Measurements from ENCODE around the gene PNMA6E.
"Not testable (repeated sequence)": the region's sequence is repeated elsewhere in the genome, so short reads cannot be mapped to it uniquely, and the experiment has no call there.

PNMA6E gene

DNA sequence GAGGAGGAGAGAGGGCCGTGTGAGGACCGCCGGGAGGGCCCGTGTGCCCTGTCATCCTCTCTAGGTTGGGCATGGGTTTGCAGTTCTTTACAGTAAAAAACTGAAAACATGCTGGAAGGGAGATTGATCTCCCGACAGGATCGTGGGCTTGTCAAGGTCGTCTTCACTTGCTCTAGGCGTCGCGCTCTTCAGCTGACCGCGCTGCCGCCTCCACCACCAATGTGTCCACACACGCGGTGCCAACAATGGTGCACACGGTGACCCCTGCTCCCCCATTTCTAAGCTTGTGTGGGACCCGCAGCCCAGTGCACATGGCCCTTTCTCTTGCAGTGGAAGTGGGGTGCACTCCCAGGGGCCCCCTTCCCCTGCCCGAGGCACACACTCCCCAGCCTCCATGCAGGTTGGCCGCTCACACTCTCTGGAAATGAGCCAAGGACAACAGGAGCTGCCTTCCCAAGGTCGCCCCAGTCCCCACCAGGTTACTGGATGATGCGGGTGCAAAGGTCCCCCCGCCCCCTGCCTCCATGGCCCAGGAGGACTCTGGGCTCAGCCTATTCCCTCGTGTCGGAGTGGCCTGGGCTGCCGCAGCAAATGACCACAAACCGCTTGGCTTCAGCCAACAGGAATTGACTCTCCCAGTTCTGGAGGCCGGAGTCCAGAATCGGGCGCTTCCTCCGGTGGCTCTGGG, 8.4 kb upstream of the PNMA6E start:
- in situ Hi-C loops (cut with HindIII; ENCODE audit: low sequenced_read_pairs): no loop called here

DNA sequence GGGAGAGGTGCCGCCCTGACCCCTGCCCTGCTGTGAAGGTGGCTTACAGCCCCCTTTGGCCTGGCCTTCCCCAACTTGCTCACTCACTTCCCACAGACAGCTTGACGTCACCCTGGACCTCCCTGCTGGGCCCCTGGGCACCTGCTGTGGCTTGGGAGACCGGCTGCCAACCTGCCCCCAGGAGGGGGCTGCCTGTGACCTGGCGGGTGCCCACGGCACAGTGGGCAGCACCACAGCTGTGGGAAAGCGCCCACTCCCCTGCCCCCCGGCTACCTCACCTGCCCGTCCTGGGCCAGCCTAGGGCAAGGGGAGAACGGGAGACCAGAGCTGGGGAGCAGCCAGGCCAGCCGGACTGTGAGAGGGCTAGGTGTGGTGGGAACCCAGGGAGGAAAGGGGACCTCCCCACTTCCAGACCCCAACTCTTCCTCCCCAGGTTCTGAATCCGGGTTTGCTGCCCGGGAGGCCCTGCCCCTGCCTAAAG, 7.8 kb upstream of the PNMA6E start:
- in situ Hi-C loops (cut with HindIII; ENCODE audit: low sequenced_read_pairs): no loop called here

DNA sequence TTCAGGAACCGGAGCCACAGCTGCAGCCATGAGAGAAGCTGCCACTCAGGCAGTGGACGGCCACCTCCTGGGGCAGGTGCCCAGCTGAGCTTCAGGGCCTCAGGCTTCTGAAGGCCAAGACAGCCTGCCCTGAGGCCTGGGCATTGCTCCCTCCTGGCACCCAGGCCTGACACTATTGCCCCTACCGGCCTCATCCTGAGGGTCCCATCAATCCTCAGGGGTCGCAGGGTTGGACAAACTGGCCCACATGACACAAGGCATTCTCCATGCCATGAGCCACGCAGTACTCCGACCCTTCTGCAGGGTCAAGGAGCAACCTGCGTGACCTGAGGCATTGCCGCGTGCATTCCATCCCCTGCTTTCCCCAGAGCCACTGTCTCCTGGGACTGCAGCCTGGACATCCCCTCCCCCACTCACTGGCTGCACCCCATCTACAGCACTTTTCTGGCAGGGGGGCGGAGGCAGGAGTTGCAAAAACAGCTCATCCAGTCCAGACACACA, 7.1 kb upstream of the PNMA6E start:
- in situ Hi-C loops (cut with HindIII; ENCODE audit: low sequenced_read_pairs): no loop called here

DNA sequence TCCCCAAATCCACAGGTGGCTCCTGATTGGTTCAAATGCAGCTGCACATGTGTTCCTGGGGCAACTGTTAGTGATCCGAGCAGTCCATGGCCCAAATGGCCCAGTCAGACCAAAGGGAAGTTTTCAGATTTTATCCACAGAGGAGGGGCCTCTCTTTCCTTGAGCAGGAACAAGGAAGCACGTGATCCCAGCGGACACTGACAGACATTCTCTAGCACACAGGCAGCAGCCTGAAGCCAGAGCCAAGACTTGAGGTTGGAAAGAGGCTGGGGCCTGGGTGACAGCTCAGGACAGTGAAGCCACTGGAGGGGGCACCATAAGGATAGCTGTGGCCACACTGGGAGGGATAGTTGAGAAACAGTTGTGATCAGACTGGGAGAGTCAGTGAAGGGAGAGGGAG, 6.6 kb upstream of the PNMA6E start:
- in situ Hi-C loops (cut with HindIII; ENCODE audit: low sequenced_read_pairs): no loop called here

- in situ Hi-C loops (cut with HindIII; ENCODE audit: low sequenced_read_pairs): no loop called here
These were observed 5.8 kb upstream of the PNMA6E start for GRCh38 chrX:153406903-153407302.

- in situ Hi-C loops (cut with HindIII; ENCODE audit: low sequenced_read_pairs): no loop called here
These were observed 4.9 kb upstream of the PNMA6E start for GRCh38 chrX:153406011-153406410.

GRCh38 chrX:153405426-153405825, 4.3 kb upstream of the PNMA6E start:
- in situ Hi-C loops (cut with HindIII; ENCODE audit: low sequenced_read_pairs): no loop called here

DNA sequence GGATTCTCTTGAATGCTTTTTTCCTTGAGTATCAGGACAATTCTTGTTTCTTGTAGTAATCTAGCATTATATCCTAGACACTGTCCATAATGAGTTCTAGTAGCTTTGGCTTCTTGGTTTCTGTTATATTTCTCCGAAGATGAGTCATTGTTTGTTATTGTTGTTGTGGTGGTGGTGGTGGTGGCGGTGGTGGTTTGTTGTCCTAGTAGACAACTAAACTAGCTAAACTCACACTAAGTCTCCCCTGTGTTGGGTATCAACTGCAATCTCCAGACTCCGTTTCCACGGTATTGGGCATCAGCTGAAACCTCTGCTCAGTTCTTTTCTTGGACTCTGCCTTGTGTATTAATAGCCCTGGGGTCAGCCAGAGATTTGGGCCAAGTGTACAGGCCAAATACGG, 3.2 kb upstream of the PNMA6E start:
- in situ Hi-C loops (cut with HindIII; ENCODE audit: low sequenced_read_pairs): not testable (repeated sequence)

DNA sequence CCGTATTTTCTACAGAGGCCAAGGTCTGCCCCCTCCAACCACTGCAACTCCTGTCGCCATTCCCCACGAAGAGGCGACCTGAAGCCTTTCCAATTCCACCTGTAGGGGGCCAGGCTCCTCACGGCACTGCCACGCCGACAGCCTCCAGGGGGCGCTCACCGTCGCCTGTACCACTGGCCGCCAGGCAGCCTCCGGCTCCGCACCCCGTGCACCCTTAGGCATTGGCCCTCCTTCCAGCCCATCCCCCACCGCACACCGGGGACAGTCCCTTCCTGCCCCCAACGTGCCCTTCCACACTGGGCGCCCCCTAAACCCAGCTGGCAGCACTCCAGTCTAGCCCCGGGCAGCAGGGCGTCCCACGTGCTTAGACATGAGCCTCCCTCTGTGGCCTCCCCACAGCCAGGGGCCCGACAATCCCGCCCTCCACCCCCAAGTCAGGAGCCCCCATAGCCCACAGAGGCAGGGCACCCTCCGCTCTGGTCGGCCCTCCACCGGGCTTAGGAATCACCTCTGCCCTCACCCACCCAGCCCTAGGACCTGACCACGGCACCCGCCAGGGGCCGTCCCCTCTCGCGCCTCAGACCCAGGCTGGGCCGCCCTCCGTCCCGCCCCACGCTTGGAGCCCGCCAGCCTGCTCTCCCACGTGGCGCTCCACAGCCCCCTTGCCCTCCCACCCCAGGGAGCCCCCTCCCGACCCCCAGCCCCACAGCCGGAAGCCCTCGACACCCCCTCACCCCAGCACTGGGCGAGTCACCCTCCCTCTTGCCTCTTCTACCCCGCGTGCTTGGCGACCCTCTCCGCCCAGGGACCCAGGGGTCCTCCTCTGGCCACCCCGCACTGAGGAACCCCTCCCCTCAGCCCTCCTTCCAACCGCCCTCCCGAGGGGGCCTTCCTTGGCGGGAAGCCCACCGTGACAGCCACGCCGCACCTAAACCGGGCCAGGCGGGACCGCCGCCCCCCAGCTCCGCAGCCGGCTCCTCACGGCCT, 711 bp downstream of the PNMA6E start:
- in situ Hi-C loops (cut with HindIII; ENCODE audit: low sequenced_read_pairs): no loop called here

- in situ Hi-C loops (cut with HindIII; ENCODE audit: low sequenced_read_pairs): loop anchor here (5.0 kb wide), 1 partner anchor 61 kb away; no protein-coding TSS in a partner anchor
These were observed 2.7 kb downstream of the PNMA6E start for GRCh38 chrX:153398275-153398960.

- in situ Hi-C loops (cut with HindIII; ENCODE audit: low sequenced_read_pairs): loop anchor here (5.0 kb wide), 1 partner anchor 60 kb away; no protein-coding TSS in a partner anchor
These were observed 3.7 kb downstream of the PNMA6E start for GRCh38 chrX:153397256-153397960.

DNA sequence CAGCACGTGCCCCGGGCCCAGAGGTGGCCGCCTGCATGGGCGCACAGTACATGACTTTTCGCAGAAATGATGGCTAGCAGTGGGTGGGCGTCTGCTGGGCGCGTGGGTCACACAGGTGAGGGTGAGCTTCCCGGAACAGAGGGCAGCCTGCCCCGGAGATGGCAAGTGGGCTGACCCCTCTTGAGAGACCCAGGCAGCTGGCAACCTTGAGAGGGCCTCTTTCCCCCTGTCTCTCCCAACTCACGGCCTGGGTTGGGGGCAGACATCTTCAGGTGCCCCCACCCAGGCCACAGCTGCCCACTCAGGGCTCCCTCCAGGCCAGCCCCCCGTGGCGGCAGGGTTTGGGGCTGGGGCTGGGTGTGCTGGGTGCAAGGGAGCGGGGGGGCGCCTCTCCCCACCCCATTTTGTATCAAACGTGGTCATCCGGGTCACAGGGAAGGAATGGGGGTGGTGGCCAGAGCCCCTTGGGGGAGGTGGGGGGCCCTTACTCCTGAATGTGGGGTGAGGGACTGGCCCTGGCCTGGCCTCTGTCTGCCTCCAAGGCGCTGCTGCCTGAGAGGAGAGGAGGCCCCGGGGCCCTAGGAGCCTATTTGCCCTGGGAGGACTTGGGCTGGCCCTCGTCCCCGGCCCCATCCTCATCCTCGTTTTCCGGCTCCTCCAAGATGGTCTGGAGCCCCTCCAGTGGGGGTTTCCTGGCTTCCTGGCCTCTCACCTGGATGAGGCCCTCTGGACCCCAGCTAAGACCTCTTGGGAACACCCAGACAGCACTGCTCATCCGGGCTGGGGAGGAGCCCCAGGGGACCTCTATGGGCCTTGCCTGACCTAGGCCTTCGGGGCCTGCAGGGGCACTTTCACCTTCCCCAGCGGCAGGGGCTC, 4.6 kb downstream of the PNMA6E start:
- in situ Hi-C loops (cut with HindIII; ENCODE audit: low sequenced_read_pairs): loop anchor here (5.0 kb wide), 1 partner anchor 59 kb away; no protein-coding TSS in a partner anchor

DNA sequence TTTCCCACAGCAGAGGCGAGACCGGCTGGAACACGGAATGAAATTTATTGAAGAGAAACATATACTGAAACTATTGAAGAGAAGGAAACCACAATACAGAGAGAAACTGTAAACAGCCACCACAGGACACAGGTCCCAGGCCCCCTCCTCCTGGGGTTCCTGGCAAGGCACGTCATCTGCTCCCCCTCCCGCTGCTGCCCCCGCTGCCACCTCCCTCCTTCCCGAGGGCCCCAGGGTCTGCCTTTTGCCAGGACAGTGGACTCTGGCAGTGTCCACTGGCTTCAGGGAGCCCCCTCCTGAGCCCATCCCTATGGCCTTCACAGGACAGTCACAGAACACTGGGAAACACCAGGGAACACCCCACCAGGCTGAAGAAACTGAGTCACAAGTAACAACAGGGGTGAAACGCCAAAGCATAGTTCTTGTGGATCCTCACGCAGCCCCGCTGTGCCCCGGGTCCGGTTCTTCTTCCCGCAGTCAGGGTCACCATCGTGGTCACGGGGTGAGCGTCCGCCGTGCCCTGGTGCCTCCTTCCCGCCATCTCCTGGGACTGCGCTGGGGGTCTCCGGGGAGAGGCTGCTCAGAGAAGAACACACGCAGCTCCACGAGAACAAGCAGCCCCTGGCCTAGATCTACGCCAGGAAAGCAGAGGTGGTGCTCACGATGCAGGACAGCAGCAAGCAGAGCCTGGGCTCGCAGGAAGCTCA, 5.4 kb downstream of the PNMA6E start:
- in situ Hi-C loops (cut with HindIII; ENCODE audit: low sequenced_read_pairs): loop anchor here (5.0 kb wide), 1 partner anchor 58 kb away; no protein-coding TSS in a partner anchor

DNA sequence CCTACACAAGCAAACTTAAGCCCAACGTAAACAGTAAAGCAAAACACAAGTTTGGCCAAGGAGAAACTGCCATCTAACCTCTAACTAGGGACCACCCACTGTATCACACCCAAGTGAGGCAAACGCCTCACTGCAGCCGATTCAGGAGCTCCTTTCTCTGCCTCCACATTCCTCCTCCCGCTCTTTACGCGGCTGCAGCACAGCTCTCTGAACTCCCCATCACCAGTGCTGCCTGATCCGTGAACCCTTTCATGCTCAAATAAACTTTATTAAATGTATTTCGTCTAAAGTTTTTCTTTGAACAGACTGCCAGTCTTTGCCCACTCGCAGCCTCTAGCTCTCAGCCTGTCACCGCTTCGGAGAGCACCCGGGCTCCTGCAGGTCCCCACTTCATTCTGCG, 6.5 kb downstream of the PNMA6E start:
- in situ Hi-C loops (cut with HindIII; ENCODE audit: low sequenced_read_pairs): loop anchor here (5.0 kb wide), 1 partner anchor 57 kb away; no protein-coding TSS in a partner anchor

DNA sequence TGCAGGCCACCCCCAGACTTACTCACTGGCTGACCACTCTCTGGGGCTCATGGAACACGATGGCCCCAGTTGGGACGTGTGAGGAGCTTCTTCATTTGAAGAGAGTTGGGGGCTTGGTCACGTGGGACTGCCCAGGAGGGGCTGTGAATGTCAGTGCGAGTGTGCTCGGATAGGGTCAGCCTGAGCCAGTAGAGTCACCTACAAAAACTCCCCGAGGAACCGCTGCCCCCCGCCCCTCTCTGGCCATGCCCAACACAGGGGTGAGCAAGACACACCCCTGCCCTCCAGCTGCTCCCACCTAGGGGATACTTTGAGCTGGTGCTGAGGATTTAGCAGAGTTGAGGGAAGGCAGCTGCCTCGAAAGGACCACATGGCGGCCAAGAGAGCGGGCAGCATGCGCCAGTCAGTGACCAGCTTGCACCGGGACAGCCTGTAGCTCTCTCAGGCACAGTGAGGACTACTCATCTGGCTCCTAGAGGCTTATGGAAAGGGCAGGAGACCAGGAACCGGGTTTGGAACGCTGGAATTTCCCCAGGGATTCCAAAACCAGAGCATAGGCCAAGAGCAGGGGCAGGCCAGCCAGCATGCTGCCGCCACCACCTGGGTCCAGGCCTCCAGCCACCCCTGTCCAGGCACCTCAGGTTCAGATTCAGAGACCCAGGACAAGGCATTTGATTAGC, 8.4 kb downstream of the PNMA6E start:
- in situ Hi-C loops (cut with HindIII; ENCODE audit: low sequenced_read_pairs): no loop called here

- in situ Hi-C loops (cut with HindIII; ENCODE audit: low sequenced_read_pairs): not testable (repeated sequence)
These were observed 11.7 kb downstream of the PNMA6E start for GRCh38 chrX:153389460-153389768.

DNA sequence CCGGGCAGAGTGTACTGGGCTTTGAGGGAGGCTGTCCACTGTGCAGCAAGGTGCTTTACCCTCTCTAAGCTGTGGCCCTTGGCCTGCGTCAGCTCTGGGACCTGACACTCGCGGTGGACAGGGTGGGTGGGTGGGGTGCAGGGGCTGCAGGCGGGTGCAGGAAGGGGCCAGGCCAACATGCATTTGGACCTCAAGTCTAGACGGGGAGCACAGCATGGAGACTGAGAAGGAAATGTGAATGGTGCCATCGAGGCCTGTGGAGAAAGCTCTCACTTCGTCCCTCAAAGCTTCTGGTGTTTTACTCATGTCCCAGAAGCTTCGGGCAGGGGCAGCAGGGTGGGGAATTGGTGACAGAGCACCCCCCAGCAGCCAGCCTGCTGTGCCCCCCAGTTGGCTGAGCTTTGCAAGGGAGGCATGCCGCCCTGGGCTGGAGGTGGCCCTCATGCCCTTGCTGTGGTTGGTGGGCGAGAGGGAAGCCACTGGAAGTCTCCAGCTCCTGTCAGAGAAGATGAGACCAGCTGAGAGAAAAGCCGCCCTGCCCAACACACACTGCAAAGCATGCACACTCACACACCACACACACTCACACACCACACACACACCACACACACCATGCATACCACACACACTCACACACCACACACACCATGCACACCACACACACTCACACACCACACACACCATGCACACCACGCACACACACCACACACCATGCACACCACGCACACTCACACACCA, 12.3 kb downstream of the PNMA6E start:
- in situ Hi-C loops (cut with HindIII; ENCODE audit: low sequenced_read_pairs): no loop called here
